Endothelial cell of hepatic sinusoid (primary cell): ENCODE measurements around the gene DLG5.

Experiments
- in situ Hi-C: cut with HindIII; loops from 2 replicates; pipeline ENCODE4 v1.10.0; 2017; ENCODE audit warnings: low sequenced_read_pairs

DLG5 gene

GRCh38 chr10:77869626-77870420, 56.7 kb downstream of the DLG5 start:
- in situ Hi-C loops: no loop called here

DNA sequence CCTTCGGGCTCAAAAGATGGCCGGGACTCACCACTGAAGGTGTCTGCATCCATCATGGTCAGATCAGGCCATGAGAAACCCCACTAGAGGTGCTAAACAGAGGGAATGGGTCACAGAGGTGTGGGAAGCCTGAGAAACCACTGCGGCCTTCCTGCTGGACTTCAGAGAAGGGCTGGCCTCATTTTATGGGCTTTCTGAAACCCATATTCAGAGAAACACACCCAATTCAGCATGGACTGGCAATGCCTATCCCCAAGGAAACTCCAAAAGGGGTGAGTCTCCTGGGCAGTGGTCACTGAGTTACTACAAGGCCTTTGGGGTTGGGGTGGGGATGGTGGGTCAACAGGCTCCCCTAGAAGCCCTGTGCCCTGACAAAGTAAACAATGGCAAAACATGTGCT, 58.0 kb downstream of the DLG5 start:
- in situ Hi-C loops: no loop called here

GRCh38 chr10:77867124-77867719, 59.3 kb downstream of the DLG5 start:
- in situ Hi-C loops: no loop called here

DNA sequence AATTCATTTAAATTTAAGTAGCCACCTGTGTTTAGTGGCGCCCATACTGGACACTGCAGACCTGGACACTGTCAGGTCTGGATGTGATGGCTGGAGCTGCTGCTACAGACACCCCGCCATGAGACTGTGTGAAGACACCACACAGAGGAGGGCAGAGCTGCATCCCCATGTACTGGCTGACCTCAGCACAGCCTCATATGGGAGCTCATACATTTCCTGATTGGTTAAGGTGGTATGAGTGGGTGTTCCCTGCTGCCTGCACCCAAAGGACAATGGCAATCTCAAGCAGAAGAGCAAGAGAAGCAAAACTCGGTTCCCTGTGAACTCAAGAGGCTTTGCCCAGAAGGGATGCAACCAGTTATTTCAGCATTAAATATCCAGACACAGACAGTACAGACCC, 60.0 kb downstream of the DLG5 start:
- in situ Hi-C loops: no loop called here

- in situ Hi-C loops: no loop called here
Measured at GRCh38 chr10:77865580-77866324, 60.8 kb downstream of the DLG5 start.

GRCh38 chr10:77864151-77864851, 62.3 kb downstream of the DLG5 start:
- in situ Hi-C loops: no loop called here

- in situ Hi-C loops: no loop called here
Measured at GRCh38 chr10:77863446-77863845, 63.1 kb downstream of the DLG5 start.

DNA sequence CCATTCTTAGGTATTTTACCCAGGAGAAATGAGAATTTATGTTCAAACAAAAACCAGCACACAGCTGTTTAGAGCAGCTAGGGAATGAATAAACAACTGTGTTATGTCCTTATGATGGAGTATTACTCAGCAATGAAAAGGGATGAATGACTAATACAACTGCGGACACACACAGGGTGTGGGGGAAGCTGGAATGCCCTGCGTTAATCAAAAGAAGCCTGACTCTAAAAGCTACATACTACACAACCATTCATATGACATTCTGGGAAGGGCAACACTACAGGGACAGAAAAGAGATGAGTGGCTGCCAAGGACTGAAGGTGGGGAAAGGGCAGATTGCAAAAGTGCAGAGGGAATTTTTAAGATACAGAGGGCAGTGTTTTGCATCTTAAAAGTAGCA, 64.0 kb downstream of the DLG5 start:
- in situ Hi-C loops: no loop called here

GRCh38 chr10:77861366-77861765, 65.2 kb downstream of the DLG5 start:
- in situ Hi-C loops: no loop called here

GRCh38 chr10:77859865-77860282, 66.7 kb downstream of the DLG5 start:
- in situ Hi-C loops: no loop called here

GRCh38 chr10:77859200-77859864, 67.2 kb downstream of the DLG5 start:
- in situ Hi-C loops: no loop called here

DNA sequence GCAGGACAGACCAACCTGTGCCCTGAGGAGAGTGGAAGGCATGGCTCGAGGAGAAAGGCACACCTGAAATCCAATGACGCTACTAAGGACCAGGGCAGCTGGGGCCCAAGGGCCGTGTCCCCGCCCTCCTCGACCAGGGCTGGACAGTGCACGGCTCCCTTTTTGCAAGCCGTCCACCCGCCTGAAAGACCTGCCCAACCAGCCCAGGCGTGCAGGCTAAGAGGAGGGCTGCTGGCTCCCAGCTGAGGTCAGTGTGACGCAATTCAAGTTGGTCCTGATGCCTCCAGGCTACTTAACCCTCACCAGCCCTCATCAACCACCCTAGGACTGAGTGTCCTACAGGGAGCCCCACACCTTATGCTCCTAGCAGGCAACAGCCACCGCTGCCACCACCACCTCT, 69.3 kb downstream of the DLG5 start:
- in situ Hi-C loops: no loop called here

- in situ Hi-C loops: no loop called here
Measured at GRCh38 chr10:77856566-77856965, 70.0 kb downstream of the DLG5 start.

DNA sequence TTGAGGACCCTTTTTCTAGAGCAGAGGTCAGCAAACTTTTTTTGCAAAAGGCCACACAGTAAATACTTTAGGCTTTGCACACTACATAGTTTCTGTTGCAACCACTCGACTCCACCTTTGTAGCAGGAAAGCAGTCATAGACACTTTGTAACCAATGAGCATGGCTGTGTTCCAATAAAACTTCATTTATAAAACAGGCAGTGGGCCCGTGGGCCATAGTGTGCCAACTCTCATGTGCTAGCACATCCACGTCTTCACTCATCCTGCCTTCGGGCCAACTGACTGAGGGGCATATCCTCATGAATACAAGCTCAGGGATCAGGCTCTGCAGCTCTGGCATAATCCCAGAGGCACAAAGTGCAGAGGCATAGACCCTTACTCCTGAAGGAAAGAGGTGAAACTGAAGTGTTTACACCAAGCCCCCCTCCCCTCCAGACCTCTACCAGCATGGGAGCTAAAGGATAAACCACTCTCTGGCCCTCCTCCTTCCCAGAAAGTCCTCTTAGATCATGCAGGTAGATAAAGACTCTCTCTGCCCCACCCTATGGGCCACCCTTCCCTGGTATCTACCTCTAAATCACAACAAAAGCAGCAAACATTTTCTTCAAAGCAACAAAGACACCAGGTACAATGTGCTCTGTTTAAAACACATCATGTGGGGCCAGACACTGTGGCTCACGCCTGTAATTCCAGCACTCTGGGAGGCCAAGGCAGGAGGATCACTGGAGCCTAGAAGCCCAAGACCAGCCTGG, 71.0 kb downstream of the DLG5 start:
- in situ Hi-C loops: no loop called here

- in situ Hi-C loops: no loop called here
Measured at GRCh38 chr10:77854115-77854514, 72.4 kb downstream of the DLG5 start.

DNA sequence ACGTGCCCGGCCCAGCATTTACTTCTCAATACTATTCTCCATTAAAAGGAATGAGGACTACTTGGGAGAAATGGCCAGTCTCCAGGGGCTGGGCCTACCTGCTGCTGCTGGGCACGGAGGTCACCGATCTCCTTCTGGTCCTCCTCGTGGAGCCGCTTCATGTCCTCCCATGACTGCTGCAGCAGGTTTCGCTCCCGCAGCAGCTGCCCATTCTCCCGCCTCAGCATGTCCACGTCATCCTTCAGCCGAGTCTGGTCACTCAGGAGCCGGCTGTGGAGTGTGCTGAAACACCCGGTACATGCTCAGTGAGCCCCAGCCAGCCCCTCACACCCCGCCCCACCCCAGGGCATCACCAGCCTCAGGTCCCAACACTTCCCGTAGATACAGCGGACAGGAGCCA, 73.3 kb downstream of the DLG5 start:
- in situ Hi-C loops: no loop called here

- in situ Hi-C loops: no loop called here
Measured at GRCh38 chr10:77850620-77851231, 75.8 kb downstream of the DLG5 start.

DNA sequence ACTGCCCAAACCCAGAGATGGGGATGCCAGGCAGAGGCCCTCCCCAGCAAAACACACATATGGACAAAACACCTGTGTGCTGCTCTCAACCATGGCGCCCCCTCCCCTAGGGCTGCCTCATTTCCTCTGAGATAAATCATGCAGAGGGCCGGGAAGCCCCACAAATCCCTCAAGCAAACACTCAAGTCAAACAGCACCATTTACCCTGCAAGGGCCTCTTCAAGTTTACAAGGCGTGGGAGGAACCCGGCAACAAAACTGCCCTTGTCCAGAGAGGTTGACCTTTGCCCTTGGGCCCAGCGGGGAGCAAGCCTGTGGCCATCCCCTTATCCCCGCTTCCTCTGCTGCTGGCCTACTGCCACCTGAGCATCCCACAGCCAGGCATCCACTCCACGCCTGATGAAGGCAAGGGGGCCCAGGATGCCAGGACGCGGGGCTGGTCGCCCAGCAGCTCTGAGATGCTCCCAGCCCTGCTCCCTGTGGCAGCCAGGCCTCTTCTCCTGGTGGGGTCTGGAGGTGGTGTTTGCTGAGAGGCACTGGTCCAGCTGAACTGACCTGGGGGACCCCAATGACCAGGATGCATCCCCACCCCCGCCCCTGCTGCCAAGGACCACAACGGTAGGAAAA, 77.4 kb downstream of the DLG5 start:
- in situ Hi-C loops: no loop called here

- in situ Hi-C loops: no loop called here
Measured at GRCh38 chr10:77846718-77847311, 79.7 kb downstream of the DLG5 start.
